ENCODE measurements around the gene PIK3C3.

PIK3C3 gene

GRCh38 chr18:41967680-41968079, 12.6 kb downstream of the PIK3C3 start:
- peaks cover 82% of the 10 kb centered on the region for H3K36me3 ChIP-seq (ENCODE audit: low read depth)
- H3K9me3 ChIP-seq (ENCODE audit: severe bottlenecking) = no peaks in the 10 kb centered on the region
- ATAC-seq (ENCODE audit: low read depth) = no peak
- no peaks in the 10 kb centered on the region for H3K27me3 ChIP-seq (ENCODE audit: insufficient read depth, poor library complexity, severe bottlenecking)
- no peak overlapping the region for H3K27ac ChIP-seq (ENCODE audit: poor library complexity, severe bottlenecking)
- no peak for DNase-seq (ENCODE audit: low spot score)
- H3K4me1 ChIP-seq (ENCODE audit: insufficient read depth, poor library complexity, severe bottlenecking) = no peaks in the 10 kb centered on the region
- no peak overlapping the region for H3K4me3 ChIP-seq (ENCODE audit: severe bottlenecking)
- TF ChIP-seq CTCF (IDR thresholded peaks at IDR 0.05; ENCODE audit: poor library complexity, severe bottlenecking) = no peak

GRCh38 chr18:41969881-41970280, 14.8 kb downstream of the PIK3C3 start:
- ATAC-seq (ENCODE audit: low read depth) (no peak), DNase-seq (ENCODE audit: low spot score) (no peak)
- no peak for TF ChIP-seq CTCF (IDR thresholded peaks at IDR 0.05; ENCODE audit: poor library complexity, severe bottlenecking)
- no peaks in the 10 kb centered on the region for H3K4me1 ChIP-seq (ENCODE audit: insufficient read depth, poor library complexity, severe bottlenecking)
- H3K27me3 ChIP-seq (ENCODE audit: insufficient read depth, poor library complexity, severe bottlenecking) = no peaks in the 10 kb centered on the region
- H3K9me3 ChIP-seq (ENCODE audit: severe bottlenecking) = no peaks in the 10 kb centered on the region
- no peak overlapping the region for H3K27ac ChIP-seq (ENCODE audit: poor library complexity, severe bottlenecking)
- peaks cover 76% of the 10 kb centered on the region for H3K36me3 ChIP-seq (ENCODE audit: low read depth)
- no peak overlapping the region for H3K4me3 ChIP-seq (ENCODE audit: severe bottlenecking)

GRCh38 chr18:41972067-41972925, 17.3 kb downstream of the PIK3C3 start:
- ATAC-seq (ENCODE audit: low read depth) (no peak), DNase-seq (ENCODE audit: low spot score) (no peak)
- no peaks in the 10 kb centered on the region for H3K9me3 ChIP-seq (ENCODE audit: severe bottlenecking)
- H3K27me3 ChIP-seq (ENCODE audit: insufficient read depth, poor library complexity, severe bottlenecking) = no peaks in the 10 kb centered on the region
- H3K4me3 ChIP-seq (ENCODE audit: severe bottlenecking) = no peak overlapping the region
- H3K27ac ChIP-seq (ENCODE audit: poor library complexity, severe bottlenecking) = no peak overlapping the region
- no peak for TF ChIP-seq CTCF (IDR thresholded peaks at IDR 0.05; ENCODE audit: poor library complexity, severe bottlenecking)
- H3K36me3 ChIP-seq (ENCODE audit: low read depth) = peaks cover 57% of the 10 kb centered on the region
- no peaks in the 10 kb centered on the region for H3K4me1 ChIP-seq (ENCODE audit: insufficient read depth, poor library complexity, severe bottlenecking)

- Histone ChIP-seq H3K36me3 (ENCODE audit: low read depth) (peaks cover 48% of the 10 kb centered on the region), H3K4me1 (ENCODE audit: insufficient read depth, poor library complexity, severe bottlenecking) (no peaks in the 10 kb centered on the region), H3K9me3 (ENCODE audit: severe bottlenecking) (no peaks in the 10 kb centered on the region), H3K27me3 (ENCODE audit: insufficient read depth, poor library complexity, severe bottlenecking) (no peaks in the 10 kb centered on the region), H3K27ac (ENCODE audit: poor library complexity, severe bottlenecking) (no peak overlapping the region), H3K4me3 (ENCODE audit: severe bottlenecking) (no peak overlapping the region)
- no peak for DNase-seq (ENCODE audit: low spot score)
- no peak for TF ChIP-seq CTCF (IDR thresholded peaks at IDR 0.05; ENCODE audit: poor library complexity, severe bottlenecking)
- no peak for ATAC-seq (ENCODE audit: low read depth)
Measured at GRCh38 chr18:41973983-41974382, 18.9 kb downstream of the PIK3C3 start.

- TF ChIP-seq CTCF (IDR thresholded peaks at IDR 0.05; ENCODE audit: poor library complexity, severe bottlenecking) = no peak
- Histone ChIP-seq H3K9me3 (ENCODE audit: severe bottlenecking) (no peaks in the 10 kb centered on the region), H3K4me1 (ENCODE audit: insufficient read depth, poor library complexity, severe bottlenecking) (no peaks in the 10 kb centered on the region), H3K4me3 (ENCODE audit: severe bottlenecking) (no peak overlapping the region), H3K27me3 (ENCODE audit: insufficient read depth, poor library complexity, severe bottlenecking) (no peaks in the 10 kb centered on the region), H3K36me3 (ENCODE audit: low read depth) (peaks cover 46% of the 10 kb centered on the region), H3K27ac (ENCODE audit: poor library complexity, severe bottlenecking) (no peak overlapping the region)
- DNase-seq (ENCODE audit: low spot score) (no peak), ATAC-seq (ENCODE audit: low read depth) (no peak)
Measured at GRCh38 chr18:41974796-41975201, 19.8 kb downstream of the PIK3C3 start.

All from RWPE2 (cell line).